MM.1S (cell line): ENCODE results near the gene PLPPR3.

Experiments
- DNase-seq: peaks from one replicate; pipeline ENCODE4 v3.0.0-alpha.2; 2015
- H2AFZ ChIP-seq: fragments of 300-600 bp; sonication (generic); 2 replicates; pipeline ENCODE4 v1.6.0; 2016; ENCODE audit warnings: antibody characterized with exemption, low read length
- H3F3A ChIP-seq: fragments of 300-600 bp; sonication (generic); 2 replicates; pipeline ENCODE4 v1.6.1; 2016; ENCODE audit warnings: mild to moderate bottlenecking, antibody characterized with exemption, low read length, moderate library complexity, mixed read lengths; ENCODE audit not compliant: insufficient read depth
- H3K27ac ChIP-seq: fragments of 300-600 bp; sonication (generic); 2 replicates; pipeline ENCODE4 v1.5.1; 2016; ENCODE audit warnings: mild to moderate bottlenecking, low read length
- H3K27me3 ChIP-seq: fragments of 300-600 bp; sonication (generic); replicated peaks from 2 replicates; pipeline ENCODE4 v1.6.0; 2016; ENCODE audit warnings: low read length; ENCODE audit not compliant: insufficient read depth
- H3K36me3 ChIP-seq: fragments of 300-600 bp; sonication (generic); replicated peaks from 2 replicates; pipeline ENCODE4 v1.6.1; 2016; ENCODE audit warnings: mild to moderate bottlenecking, low read length, mixed read lengths; ENCODE audit not compliant: insufficient read depth
- H3K4me1 ChIP-seq: fragments of 300-600 bp; sonication (generic); 2 replicates; pipeline ENCODE4 v1.6.1; 2016; ENCODE audit warnings: low read length, mixed read lengths
- H3K4me2 ChIP-seq: fragments of 300-600 bp; sonication (generic); 2 replicates; pipeline ENCODE4 v1.6.0; 2016; ENCODE audit warnings: low read depth, low read length
- H3K4me3 ChIP-seq: fragments of 300-600 bp; sonication (generic); 2 replicates; pipeline ENCODE4 v1.5.1; 2016; ENCODE audit warnings: low read length, mixed read lengths
- H3K79me2 ChIP-seq: fragments of 300-600 bp; sonication (generic); 2 replicates; pipeline ENCODE4 v1.6.1; 2016; ENCODE audit warnings: mixed run types, low read length, mixed read lengths
- H3K9ac ChIP-seq: fragments of 300-600 bp; sonication (generic); 2 replicates; pipeline ENCODE4 v1.6.1; 2016; ENCODE audit warnings: low read length, mixed read lengths
- H3K9me2 ChIP-seq: fragments of 300-600 bp; sonication (generic); replicated peaks from 2 replicates; pipeline ENCODE4 v1.6.1; 2016; ENCODE audit warnings: mild to moderate bottlenecking, low read length, mixed read lengths; ENCODE audit not compliant: insufficient read depth
- H3K9me3 ChIP-seq: fragments of 300-600 bp; sonication (generic); replicated peaks from 2 replicates; pipeline ENCODE4 v1.6.1; 2016; ENCODE audit warnings: mild to moderate bottlenecking, low read length, mixed read lengths; ENCODE audit not compliant: insufficient read depth
- H4K20me1 ChIP-seq: fragments of 300-600 bp; sonication (generic); 2 replicates; pipeline ENCODE4 v1.6.1; 2016; ENCODE audit warnings: mild to moderate bottlenecking, low read length, moderate library complexity, mixed read lengths; ENCODE audit not compliant: insufficient read depth
- EZH2 ChIP-seq: fragments of 300-600 bp; sonication (generic); optimal IDR thresholded peaks from 2 replicates; pipeline ENCODE3; 2017; ENCODE audit warnings: low read depth, mild to moderate bottlenecking, antibody characterized with exemption, low read length, mixed read lengths
- EZH2phosphoT487 ChIP-seq: fragments of 300-600 bp; sonication (generic); IDR thresholded peaks from 2 replicates; pipeline ENCODE4 v1.6.1; 2018; ENCODE audit warnings: antibody characterized with exemption, low read length
- TF ChIP-seq, protein P1 (sequence below): fragments of 300-600 bp; sonication (generic); IDR thresholded peaks from 2 replicates; pipeline ENCODE4 v1.5.1; 2016; ENCODE audit warnings: antibody characterized with exemption, low read length, mixed read lengths

Gene PLPPR3

GRCh38 chr19:867301-867793 lies 45.6 kb upstream of the PLPPR3 start:
- no peak overlapping the region for H3K4me3 ChIP-seq

DNA sequence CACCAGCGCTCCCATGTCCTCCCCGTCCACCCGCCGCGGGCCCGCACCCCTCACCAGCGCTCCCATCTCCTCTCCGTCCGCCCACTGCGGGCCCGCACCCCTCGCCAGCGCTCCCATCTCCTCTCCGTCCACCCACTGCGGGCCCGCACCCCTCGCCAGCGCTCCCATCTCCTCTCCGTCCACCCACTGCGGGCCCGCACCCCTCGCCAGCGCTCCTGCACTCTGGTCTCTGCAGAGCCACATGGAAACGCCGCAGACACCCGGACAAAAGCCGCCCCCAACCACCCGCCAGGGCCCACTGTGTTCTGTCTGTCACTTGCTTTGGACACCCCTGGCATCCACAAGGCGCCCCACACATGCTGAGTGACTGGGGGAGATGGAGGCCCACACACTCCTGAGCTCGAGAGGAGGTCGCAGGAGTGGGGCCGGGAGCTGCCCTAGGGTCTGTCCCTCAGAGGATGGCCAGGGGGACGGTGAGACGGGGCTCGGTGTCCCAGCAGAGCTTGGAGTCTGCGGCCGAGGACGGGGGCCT lies 45.1 kb upstream of the PLPPR3 start:
- Histone ChIP-seq H3K4me3 (no peak overlapping the region), H2AFZ (no peak overlapping the region), H3K27me3 (peaks cover under 1% of the 10 kb centered on the region; the same call in 1 of the 2 replicates), H3K9ac (no peak overlapping the region), H3K4me2 (no peak overlapping the region), H3K27ac (no peak overlapping the region), H3K9me2 (no peaks in the 10 kb centered on the region), H3K79me2 (no peaks in the 10 kb centered on the region), H3F3A (peaks cover 7% of the 10 kb centered on the region; the same call in 1 of the 2 replicates), H3K9me3 (no peaks in the 10 kb centered on the region), H3K4me1 (peaks cover 5% of the 10 kb centered on the region), H4K20me1 (0 out of 2 replicates have a peak, but pooled peaks cover 3% of the 10 kb centered on the region), H3K36me3 (no peaks in the 10 kb centered on the region)
- no peak for TF ChIP-seq EZH2
- TF ChIP-seq EZH2phosphoT487: no peak
- TF ChIP-seq, protein P1, sequence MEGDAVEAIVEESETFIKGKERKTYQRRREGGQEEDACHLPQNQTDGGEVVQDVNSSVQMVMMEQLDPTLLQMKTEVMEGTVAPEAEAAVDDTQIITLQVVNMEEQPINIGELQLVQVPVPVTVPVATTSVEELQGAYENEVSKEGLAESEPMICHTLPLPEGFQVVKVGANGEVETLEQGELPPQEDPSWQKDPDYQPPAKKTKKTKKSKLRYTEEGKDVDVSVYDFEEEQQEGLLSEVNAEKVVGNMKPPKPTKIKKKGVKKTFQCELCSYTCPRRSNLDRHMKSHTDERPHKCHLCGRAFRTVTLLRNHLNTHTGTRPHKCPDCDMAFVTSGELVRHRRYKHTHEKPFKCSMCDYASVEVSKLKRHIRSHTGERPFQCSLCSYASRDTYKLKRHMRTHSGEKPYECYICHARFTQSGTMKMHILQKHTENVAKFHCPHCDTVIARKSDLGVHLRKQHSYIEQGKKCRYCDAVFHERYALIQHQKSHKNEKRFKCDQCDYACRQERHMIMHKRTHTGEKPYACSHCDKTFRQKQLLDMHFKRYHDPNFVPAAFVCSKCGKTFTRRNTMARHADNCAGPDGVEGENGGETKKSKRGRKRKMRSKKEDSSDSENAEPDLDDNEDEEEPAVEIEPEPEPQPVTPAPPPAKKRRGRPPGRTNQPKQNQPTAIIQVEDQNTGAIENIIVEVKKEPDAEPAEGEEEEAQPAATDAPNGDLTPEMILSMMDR: no peak
- DNase-seq: no peak

More at GRCh38 chr19:867301-867793, 45.6 kb upstream of the PLPPR3 start:
- peaks cover 10% of the 10 kb centered on the region for H3K4me1 ChIP-seq
- H3K9ac ChIP-seq: no peak overlapping the region
- H3K27ac ChIP-seq: no peak overlapping the region
- H4K20me1 ChIP-seq: 0 out of 2 replicates have a peak, but pooled peaks cover 3% of the 10 kb centered on the region
- no peak for TF ChIP-seq EZH2
- H3K9me2 ChIP-seq: no peaks in the 10 kb centered on the region
- H3K4me2 ChIP-seq: no peak overlapping the region
- no peak for DNase-seq
- no peaks in the 10 kb centered on the region for H3K9me3 ChIP-seq
- no peaks in the 10 kb centered on the region for H3K79me2 ChIP-seq
- no peaks in the 10 kb centered on the region for H3K27me3 ChIP-seq
- H2AFZ ChIP-seq: no peak overlapping the region
- no peaks in the 10 kb centered on the region for H3K36me3 ChIP-seq
- H3F3A ChIP-seq: peaks cover 11% of the 10 kb centered on the region

DNA sequence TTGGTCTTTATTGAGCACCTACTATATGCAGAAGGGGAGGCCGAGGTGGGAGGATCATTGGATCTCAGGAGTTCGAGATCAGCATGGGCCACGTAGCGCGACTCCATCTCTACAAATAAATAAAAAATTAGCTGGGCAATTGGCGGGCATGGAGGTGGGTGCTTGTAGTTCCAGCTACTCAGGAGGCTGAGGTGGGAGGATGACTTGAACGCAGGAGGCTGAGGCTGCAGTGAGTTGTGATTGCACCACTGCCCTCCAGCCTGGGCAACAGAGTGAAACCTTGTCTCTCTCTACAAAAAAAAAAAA lies 41.5 kb upstream of the PLPPR3 start:
- no peak overlapping the region for H3K9ac ChIP-seq
- H3K36me3 ChIP-seq: no peaks in the 10 kb centered on the region
- no peak overlapping the region for H3K27ac ChIP-seq
- H3K79me2 ChIP-seq: no peaks in the 10 kb centered on the region
- H3K9me3 ChIP-seq: no peaks in the 10 kb centered on the region
- peaks cover 7% of the 10 kb centered on the region; the same call in 1 of the 2 replicates for H3F3A ChIP-seq
- peak overlapping the region; percentile 48 for H3K4me3 ChIP-seq
- no peaks in the 10 kb centered on the region for H3K9me2 ChIP-seq
- TF ChIP-seq, protein P1: no peak
- TF ChIP-seq EZH2: no peak
- TF ChIP-seq EZH2phosphoT487: no peak
- H3K4me1 ChIP-seq: peaks cover 5% of the 10 kb centered on the region
- H2AFZ ChIP-seq: 0 out of 2 replicates have a peak overlapping the region, but pooled peaks have one; percentile 78
- 0 out of 2 replicates have a peak, but pooled peaks cover 3% of the 10 kb centered on the region for H4K20me1 ChIP-seq
- peak overlapping the region; percentile 94 for H3K4me2 ChIP-seq
- H3K27me3 ChIP-seq: peaks cover 23% of the 10 kb centered on the region
- no peak for DNase-seq

GRCh38 chr19:862581-863314 lies 41.0 kb upstream of the PLPPR3 start:
- H3K79me2 ChIP-seq: no peaks in the 10 kb centered on the region
- no peak for TF ChIP-seq EZH2phosphoT487
- TF ChIP-seq EZH2: no peak
- TF ChIP-seq, protein P1: no peak
- H3K27ac ChIP-seq: no peak overlapping the region
- no peaks in the 10 kb centered on the region for H3K36me3 ChIP-seq
- peak; percentile 73 for DNase-seq
- 0 out of 2 replicates have a peak, but pooled peaks cover 3% of the 10 kb centered on the region for H4K20me1 ChIP-seq
- H3K9me3 ChIP-seq: no peaks in the 10 kb centered on the region
- H3K4me1 ChIP-seq: peaks cover 5% of the 10 kb centered on the region
- H2AFZ ChIP-seq: peak overlapping the region; percentile 78
- H3K9ac ChIP-seq: no peak overlapping the region
- peak overlapping the region; percentile 94 for H3K4me2 ChIP-seq
- peaks cover 7% of the 10 kb centered on the region; the same call in 1 of the 2 replicates for H3F3A ChIP-seq
- H3K27me3 ChIP-seq: peaks cover 25% of the 10 kb centered on the region
- peak overlapping the region; percentile 48 for H3K4me3 ChIP-seq
- H3K9me2 ChIP-seq: no peaks in the 10 kb centered on the region
